GM10847 (cell line): Measurements from ENCODE around the gene SERPINI1.

ENCODE experiments used
- POLR2A ChIP-seq: IDR thresholded peaks from 2 replicates; pipeline ENCODE4 v1.6.1; 2011; ENCODE audit not compliant: insufficient read length; ENCODE audit errors: extremely low read depth

The SERPINI1 gene

DNA sequence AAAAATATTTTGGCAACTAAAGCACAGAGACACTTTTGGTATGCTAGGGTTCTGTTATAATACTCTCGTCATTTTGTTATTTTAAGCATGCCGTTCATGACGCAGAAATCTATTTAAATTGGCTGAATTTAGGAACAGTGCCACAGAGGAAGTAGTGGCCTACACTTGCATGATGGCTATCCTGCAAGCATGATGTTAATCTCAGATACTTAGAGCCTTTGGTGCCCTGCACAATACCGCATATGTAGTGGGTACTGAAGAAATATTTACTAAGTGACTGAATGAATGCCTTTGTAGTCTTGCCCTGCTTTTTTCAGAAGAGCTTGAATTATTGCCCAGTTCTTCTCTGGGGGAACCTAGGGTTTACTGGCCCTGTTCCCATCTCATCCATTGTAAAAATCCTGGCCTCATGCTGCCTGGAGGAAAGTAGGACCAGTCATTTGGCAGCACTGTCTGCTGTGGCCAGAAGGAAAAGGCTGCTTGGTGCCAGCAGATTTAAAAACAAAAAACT, 79.0 kb downstream of the SERPINI1 start:
- TF ChIP-seq POLR2A: no peak

DNA sequence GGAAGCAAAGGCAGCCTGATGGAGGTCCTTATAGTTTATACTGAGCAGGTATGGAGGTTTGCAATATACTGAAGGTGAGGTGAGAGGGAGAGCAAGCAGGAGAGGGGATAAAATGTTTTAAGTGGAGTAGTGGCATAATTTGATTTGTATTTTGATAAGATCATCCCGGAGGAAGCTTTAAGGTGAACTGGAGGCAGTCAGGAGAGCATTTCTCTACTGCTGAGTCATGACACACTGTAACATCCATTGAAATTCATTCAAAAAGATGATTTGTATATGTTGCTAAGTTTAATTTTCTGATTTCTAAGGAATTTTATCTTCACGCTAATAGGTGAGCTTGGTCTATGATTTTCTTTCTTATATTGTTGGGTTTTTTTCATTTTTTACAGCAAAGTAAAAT, 81.4 kb downstream of the SERPINI1 start:
- TF ChIP-seq POLR2A: no peak

DNA sequence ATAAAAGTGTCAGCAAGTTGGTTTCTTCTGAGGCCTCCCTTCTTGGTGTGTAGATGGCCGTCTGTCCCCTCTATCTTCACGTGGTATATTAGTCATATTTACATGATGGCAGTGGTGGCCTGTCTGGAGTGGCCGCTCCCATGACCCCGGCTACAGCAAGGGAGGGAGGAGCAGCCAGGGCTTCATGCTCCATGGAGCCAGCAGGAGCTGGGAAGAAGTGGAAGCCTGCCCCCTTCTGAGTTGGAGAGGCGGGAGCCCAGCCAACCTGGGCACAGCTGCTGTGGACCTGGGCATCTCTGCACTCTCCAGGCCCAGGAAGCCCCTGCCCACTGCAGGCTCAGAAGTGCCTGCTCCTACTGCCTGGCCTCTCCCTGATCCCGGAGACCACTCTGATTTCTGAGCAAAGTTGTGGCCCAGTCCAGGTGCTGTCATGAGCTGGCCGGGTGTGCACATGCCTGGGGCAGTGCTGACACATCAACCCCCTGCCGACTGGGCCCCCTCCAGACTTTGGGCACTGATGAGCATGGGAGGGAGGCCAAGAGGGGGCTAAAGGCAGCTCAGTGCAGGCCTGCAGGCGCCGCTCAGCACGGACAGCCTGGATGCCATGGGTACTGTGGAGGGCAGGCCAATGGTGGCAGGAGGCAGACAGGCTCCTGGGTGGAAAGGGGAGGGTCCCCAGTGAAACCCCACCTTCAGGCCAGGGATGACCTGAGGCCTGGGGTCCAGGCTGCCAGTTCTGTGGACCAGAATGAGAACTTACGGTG, 84.8 kb downstream of the SERPINI1 start:
- TF ChIP-seq POLR2A: no peak

DNA sequence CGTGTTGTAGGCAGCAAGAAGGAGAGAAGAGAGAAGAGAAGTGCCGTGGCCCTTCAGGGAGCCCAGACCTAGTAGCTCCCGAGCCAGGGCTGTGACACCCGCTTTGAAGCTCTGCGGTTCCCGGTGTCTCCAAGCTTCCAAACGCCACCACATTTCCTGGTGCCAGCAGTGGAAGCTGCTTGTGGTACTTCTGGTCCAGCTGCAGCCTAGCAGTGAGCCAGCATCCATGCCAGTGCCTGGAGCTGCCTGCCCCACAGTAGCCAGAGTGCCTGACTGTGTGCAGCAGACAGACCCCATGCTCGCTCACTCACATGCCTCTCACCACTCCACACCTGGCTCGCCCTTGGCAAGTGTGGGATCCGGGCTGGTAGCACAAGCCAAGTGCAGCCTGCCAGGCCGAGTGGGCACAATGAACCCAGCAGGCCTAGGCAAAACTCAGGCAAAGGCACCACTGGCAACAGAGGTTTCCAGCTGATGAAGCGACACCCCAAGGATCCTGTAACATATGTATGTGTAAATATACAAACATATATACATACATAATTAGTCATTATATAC, 85.8 kb downstream of the SERPINI1 start:
- TF ChIP-seq POLR2A: no peak

DNA sequence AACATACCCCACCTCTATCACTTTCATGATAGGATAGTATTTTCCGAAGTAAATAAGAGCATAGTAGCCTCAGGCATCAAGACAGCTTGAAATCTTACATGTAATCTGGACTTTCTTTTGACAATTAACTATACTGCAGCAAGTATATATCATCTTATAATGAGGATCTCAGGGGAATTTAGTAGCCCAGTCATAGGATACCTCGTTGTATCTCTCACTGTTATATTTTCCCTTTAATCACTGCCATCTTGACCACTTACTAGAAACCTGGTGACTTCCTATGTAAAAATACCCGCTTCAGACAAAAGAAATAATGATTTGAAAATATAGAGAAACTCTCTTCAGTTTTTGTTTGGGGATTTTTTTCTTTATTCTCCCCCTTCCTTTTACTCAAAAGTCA, 88.2 kb downstream of the SERPINI1 start:
- no peak for TF ChIP-seq POLR2A

DNA sequence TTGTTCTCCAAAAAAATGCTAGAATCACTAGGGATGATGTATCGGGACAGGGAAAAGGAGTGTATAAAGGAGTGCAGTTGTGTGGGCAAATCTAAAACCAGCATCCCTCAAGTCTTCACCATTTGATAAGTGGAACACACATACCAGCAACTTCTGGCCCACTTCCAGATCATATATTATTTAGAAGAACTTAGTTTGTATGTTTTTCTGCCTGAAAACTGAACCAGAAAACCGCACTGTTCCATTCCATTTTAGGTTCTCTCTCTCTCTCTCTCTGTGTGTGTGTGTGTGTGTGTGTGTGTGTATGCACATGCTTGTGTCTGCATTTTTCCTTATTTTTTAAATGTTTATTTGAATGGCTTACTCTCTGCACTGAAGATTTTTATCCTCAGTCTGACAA, 93.5 kb downstream of the SERPINI1 start:
- no peak for TF ChIP-seq POLR2A

DNA sequence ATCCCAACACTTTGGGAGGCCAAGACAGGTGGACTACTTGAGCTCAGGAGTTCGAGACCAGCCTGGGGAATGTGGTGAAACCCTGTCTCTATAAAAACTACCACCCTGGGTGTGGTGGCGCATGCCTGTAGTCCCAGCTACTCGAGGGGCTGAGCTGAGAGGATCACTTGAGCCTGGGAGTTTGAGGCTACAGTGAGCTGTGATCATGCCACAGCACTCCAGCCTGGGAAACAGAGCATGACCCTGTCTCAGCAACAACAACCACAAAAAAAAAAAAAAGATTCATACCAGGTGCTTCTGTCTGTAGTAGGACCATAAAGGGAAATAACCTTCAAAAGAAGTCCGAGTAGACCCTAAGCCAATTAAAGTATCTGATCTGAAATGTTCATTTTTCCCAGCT, 94.5 kb downstream of the SERPINI1 start:
- TF ChIP-seq POLR2A: no peak

DNA sequence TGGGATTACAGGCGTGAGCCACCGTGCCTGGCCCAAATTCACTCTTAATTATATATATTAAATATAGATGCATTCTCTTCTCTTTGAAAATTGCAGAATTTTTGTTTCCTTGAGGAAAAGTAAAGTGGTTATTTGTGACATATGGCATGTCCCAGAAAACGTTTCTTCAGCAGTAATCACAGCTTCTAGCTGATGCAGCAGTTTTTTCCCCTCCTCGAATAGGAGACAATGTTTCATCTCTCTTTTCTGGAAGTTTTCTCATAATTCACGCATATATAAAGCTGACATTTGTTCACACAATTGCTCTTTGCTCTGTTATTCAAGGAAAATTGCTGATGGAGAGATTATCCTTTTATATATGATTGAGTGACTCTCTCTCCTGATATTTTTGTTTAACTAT, 99.8 kb downstream of the SERPINI1 start:
- TF ChIP-seq POLR2A: no peak

DNA sequence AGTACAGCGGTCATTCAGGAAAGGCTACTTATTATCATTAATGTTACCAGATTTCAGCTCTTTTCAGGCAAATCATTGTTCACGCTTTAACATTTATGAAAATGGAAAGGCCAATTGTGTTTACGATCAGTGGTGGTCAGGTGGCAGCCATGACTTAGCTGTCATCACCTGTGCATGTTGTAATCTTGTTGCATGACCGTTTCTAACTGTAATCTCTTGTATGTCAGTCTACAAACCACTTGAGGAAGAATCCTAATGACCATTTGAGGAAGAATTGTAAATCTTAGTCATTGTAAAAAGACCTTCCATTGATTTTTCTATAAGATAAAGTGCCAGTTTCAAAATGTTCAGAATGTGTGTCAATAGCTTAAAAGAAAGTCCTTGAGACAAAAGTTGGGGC, 100.4 kb downstream of the SERPINI1 start:
- TF ChIP-seq POLR2A: no peak

DNA sequence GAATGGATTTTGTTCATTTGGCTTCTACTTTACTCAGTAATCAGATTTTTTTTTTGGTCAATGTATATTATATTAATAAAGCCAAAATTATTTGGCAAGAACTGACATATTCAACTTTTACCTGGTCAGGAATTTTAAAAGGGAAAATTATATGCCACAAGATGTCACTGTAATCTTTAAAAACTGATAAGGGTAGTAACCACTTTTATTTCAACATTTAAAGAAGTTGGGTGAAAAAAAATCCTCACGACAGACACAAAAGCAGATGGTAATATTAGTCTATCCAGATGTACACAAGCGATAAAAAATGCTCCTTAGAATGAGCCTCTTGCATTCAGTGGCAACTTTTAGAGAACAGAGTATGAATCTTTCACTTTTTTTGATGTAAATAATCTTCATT, 101.9 kb downstream of the SERPINI1 start:
- no peak for TF ChIP-seq POLR2A

DNA sequence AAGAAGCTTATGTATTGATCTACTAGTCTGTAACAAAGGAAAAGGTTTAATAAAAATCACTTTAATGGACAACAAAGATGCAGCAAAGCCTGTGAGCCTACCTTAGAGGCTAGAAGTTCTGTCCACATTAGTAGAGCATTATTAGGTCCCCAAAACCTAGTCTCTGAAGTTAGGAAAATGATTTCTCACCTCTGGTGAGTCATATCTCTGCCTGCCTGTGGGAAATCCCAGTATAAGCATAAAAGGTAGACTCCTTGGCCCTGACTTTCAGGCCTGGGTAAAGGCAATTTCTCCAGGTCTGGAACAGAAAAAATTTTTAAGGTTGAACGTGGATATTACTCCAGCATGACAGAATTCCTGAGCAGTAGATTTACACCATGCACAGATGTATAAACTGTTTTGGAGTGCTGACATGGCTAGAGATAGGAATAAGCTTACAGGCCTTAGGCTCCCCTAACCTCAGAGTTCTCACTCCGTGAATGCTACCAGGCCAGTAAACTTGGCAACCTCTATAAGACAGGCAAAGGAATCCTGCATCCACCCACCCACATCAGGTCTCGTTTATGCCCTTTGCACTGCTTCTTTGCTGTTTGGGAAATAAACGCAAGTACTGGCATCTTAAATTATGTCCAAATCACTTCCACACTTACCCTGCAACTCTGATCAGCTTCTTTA, 104.1 kb downstream of the SERPINI1 start:
- TF ChIP-seq POLR2A: no peak

DNA sequence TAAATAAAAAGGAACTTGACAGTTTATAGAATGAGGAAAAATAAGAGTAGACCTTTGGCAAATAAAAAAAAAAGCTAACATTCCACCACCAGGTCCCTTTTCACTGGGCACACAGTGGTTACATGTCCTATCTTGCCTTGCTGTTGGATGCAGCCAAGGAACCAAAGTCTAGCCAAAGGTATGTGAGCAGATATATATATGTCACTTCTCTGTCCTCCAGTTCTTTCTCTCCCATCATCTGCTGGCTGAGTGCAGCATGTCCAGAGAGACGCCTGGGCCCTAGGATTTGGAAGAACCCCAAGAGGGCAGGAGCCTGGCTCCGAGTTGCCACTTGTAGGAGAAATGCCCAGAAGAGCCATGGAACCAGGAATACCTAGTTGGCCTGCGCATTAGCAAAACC, 104.7 kb downstream of the SERPINI1 start:
- TF ChIP-seq POLR2A: no peak

DNA sequence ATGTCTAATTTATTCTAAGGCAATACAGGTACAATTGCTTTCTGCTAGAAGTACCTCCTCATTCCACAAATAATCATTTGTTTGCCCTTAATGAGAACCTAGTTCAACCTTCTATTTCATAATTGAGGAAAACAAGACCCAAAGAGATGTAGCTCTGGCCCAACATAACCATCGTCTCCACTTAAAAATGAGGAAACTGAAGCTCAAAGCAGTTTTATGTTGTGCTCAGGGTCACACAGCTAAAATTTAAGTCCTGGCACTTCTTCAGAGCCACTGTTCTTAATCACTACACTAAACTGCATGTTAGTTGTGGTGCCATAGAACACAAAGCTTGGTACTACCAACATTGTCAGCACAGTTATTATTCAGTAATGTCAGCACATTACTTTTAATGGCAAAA, 108.0 kb downstream of the SERPINI1 start:
- TF ChIP-seq POLR2A: no peak

DNA sequence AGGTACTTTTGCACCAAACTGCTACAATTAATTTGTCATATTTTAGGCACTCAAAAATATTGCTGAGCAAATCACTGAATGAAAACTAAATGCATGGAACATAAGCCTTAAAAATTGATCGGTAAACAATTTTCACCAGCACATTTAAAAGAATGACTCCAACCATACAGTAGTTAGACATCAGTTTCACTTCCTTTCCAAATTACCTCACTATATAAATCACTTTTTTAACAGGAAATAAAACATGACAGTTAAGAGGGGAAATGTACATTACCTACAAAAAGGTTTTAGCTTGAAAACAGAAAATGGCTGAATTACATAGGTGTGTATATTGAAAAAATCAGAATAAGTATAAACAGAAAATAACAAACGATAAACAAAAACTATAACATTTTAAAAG, 108.4 kb downstream of the SERPINI1 start:
- no peak for TF ChIP-seq POLR2A

DNA sequence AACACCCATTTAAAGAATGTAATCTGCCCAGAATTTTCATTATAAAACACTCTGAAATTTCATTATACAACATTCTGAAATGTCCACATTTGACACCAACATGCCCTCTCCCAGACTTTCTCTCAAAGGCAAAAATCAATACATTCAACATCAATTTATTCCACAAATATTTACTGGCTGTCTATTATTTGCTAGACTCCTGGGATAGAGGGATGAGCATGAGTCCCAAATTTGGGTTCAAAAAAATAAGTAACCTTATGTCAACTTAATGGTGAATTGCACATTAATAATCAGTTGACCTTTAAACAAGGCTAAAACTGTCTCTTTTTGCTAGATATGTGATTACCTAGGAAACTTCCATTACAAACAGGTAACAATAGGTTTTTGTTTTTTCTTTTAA, 109.0 kb downstream of the SERPINI1 start:
- no peak for TF ChIP-seq POLR2A

DNA sequence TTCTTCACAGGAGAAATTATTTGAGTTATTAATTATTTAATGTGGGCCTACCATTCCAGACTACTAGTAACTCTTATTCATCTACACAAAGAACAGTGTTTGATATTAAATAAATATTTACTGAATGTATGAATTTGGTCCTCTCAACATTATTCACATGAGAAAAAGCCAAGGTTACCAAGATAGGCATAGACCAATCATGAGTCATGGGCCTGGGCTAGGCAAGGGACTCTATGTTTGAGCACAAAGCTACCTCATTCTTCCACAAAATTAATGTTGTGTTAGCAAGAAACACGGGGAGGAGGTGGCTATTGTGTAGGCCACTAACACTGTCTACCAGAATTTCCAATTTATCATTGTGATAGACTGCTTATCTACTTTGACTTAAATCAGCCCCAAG, 115.7 kb downstream of the SERPINI1 start:
- TF ChIP-seq POLR2A: no peak

DNA sequence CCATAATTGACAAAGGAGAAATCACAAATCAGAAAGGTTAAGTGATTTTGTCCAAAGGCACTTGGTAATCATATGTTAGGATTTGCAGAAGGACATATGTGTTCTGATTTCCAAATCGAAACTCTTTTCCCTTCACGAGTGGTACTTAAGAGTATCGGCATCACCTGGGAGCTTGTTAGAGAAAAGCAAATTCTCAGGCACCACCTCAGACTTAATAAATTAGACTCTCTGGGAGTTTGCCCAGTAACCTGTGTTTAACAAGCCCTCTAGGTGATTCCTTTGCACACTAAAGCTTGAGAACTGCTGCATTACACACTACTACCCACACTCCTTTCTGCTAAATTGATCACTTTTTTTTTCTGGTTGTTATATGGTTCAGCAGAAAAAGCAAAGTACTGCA, 116.2 kb downstream of the SERPINI1 start:
- no peak for TF ChIP-seq POLR2A

DNA sequence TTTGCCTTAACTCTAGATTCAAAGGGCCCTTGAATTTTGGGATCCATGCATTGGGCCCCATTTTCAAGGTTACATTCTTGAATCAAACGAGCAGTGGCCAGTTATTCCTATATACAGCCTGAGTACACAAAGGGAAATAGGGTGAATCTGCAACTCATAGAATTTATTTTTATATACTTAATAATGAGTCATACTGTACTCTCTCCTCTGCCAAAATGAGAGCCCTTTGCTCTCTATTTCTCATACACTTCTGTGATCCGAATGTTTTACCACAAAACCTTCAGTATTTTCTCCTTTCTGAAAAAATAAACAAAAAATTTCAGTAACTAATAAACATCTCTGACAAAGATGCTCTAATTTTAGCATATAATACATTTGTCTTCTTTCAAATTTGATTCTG, 116.7 kb downstream of the SERPINI1 start:
- TF ChIP-seq POLR2A: no peak
